GM18517 (cell line): Measurements from ENCODE around the gene ADD1.

ENCODE experiments used
- ATAC-seq: cut with Tn5 transposase; IDR thresholded peaks from one replicate; pipeline ENCODE4 v1.9.1; 2021; ENCODE audit warnings: mild to moderate bottlenecking, moderate library complexity; ENCODE audit not compliant: unreplicated experiment

ADD1 gene

DNA sequence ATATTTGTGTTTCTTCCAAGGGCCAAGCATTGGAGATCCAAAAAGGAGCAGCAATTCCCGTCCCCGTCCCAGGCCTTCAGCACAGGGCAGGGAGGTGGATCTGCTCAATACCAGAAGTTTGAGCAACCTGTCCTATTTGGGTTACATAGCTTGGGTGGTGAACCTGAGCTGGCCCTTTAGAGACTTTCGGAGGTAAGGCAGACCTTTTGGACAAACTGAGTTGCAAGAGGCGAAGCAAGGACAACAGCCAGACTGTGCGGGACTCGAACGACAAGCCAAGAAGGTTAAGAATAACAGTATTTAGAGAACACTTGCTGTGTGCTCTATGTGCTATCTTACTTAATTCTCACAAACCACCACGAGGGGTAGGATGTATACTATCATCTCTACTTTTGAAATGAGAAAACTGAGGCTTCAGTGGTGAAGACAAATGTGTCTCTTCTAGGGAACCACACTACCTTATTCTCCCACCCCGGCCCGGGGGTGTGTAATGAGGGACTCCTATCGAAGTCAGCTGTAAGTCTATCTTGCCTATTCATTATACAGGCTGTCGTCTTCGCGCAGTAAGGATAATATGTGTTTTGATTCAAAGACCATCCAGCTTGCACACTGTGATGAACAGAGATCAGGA is 118.3 kb downstream of the ADD1 start:
- ATAC-seq = no peak

DNA sequence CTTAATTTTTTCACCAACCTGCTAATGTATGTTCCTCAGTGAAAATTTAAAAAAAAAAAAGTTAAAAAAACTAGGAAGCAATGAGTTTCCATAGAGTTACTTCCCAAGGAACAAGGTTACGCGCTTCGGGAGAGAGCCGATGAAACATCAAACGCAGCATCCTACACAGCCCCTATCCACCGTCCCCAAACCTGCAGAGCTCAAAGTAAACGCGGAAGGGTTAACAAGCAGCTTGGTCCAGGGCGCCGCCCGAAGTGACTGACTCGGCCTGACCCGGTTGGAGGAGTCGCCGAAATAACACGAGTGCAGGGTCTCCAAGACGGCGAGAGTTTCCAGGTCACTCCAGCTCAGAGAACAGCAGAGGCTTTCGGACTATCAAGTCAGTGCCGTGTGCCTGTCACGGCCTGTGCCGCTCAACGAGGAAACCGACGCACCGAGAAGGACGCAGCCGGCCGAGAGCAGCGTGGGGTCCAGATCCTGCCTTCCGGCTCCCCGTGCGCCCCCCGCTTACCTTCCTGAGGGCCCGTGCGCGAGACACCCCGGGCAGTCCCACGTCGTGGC is 119.0 kb downstream of the ADD1 start:
- ATAC-seq = peak; percentile 30

DNA sequence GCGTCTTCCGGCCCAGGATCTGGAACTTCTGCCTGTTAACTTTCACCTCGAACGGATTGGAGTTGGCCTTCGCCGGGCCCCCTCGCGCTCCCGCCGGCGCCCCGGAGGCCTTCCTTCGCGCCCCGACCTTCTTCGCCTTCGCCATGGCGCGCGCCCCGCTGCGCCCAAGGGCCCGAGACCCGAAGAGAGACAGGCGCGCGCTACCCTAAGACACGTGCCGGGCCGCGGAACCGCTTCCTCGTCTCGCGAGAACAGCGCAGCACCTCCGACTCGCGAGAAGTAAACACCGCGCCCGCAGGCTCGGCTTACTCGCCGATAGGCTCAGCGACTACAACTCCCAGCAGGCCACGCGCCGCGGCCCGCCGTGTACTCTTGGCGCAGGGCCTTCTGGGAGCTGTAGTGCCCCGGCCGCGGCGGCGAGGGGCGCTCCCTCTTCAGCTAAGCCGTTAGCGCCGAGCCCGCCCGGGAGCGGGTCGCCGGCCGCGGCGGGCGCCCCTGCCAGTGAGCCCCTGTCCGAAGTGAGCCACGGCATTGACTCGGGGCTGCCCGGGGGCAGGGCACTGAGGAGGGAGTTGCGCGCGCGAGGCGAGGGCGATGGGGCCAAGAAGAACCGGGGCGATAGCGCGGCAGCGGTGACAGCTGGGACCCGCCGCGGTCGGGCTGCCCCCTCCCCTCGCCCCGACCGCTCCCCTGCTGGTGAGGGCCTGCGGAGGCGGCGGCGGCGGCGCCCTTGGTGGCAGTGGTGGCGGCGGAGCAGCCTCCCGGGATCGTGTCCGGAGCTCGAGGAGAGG is 119.7 kb downstream of the ADD1 start, which contains the start of the genes GRK4 and NOP14:
Gene GRK4 (plus strand): TSS at position 397 of the 791 bp plus-strand sequence. CDS start 500 bp downstream, outside the sequence.
Gene NOP14 (minus strand): TSS at position 232 of the 791 bp plus-strand sequence. CDS start 87 bp downstream, at position 145.
- ATAC-seq = peak; percentile 78

DNA sequence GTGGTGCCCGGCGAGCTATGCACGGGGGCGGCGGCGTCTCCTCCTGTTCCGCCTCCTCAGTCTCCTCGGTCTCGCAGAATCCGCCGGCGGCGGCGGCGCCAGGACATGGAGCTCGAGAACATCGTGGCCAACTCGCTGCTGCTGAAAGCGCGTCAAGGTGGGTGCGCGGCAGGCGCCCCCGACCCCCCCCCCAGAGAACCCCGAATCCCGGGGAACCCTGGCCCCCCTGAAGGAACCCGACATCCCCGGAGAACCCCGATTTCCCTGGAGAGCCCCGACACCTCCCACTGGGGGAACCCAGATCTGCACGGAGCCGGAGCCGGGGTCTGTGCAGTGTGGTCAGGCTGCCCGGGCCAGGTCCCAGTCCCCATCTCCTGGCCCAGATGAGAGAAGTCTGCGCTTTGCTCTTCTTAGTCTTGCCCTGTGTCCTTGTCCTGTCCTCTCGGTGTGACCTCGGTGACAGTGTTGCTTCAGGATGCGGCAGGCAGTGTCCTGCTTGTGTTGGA is 120.4 kb downstream of the ADD1 start:
- no peak for ATAC-seq

DNA sequence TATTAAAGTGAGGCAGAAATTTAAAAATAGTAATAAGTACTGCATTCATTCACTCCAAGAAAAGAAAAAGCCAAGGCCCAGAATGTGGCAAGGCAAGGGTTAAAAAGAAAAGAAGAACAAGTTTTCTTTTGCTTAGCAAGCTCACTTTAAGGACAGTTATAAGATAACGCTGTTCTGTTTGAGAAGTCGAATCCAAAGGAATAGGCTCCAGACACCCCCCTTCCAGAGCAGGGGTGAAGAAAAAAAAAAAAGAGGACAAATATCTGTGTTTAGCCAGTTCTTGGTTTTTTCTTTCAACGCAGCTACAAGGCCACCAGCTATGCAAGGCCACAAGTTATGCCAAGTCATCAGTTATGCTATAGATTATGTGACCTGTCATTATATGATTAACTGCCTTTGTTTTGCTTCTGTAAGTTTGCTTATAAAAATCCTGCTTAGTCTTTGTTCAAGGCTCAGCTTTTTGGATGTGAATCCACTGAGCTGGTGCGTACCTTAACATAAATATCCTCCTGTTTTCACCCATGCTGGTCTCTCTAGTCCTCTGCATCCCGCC is 121.1 kb downstream of the ADD1 start:
- ATAC-seq = no peak

DNA sequence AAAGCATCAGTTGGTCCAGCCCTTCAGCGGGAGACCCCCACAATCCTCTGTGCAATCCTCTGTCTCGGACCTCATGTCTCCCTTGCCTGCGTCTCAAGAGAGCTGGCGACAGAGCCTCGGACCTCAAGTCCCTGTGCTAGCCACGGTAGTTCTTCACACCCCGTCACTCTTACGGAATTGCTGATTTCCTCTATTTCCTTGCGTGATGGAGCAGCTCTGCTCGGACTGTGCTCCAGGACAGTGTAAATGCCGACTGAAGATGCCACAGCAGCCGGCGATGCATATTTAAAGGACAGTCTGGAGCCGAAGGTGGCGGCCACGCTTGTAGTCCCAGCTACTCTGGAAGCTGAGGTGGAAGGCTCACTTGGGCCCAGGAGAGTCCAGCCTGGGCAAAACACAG is 121.6 kb downstream of the ADD1 start:
- no peak for ATAC-seq

DNA sequence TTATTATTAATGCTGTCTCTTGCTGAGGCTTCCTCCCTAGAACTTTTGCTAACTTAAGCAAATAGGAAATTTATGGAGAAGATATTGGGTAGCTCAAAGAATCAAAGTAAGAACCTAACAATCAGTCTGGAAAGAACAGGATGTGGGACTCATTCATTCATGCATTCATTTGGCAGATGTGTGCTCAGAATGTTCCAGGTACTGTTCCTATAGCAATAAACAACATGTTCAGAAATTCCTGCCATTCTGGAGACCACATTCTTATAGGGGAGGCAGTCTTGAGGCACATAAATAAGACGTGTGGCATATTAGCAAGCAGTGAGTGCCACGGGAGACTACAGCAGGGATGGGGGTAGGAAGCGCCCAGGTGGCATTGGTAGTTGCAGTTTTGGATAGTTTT is 124.7 kb downstream of the ADD1 start:
- no peak for ATAC-seq

DNA sequence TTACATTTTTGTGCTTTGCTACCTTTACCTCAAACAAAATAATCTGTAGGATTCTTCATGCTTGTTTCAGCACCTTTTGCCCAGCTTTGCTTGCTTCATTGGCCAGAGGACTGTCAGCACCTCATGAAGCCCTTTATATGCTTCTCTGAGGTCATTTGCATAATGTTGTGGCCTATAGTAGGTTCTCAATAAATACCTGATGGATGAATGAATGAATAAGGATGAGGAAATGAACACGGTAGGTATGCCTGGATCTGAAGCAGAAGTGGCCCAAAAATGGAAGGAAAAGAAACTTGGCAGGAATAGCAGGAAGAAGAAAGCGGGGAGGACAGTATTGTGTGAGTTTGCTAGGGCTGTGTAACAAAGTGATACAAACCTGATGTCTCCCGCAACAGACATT is 127.6 kb downstream of the ADD1 start:
- ATAC-seq = no peak

DNA sequence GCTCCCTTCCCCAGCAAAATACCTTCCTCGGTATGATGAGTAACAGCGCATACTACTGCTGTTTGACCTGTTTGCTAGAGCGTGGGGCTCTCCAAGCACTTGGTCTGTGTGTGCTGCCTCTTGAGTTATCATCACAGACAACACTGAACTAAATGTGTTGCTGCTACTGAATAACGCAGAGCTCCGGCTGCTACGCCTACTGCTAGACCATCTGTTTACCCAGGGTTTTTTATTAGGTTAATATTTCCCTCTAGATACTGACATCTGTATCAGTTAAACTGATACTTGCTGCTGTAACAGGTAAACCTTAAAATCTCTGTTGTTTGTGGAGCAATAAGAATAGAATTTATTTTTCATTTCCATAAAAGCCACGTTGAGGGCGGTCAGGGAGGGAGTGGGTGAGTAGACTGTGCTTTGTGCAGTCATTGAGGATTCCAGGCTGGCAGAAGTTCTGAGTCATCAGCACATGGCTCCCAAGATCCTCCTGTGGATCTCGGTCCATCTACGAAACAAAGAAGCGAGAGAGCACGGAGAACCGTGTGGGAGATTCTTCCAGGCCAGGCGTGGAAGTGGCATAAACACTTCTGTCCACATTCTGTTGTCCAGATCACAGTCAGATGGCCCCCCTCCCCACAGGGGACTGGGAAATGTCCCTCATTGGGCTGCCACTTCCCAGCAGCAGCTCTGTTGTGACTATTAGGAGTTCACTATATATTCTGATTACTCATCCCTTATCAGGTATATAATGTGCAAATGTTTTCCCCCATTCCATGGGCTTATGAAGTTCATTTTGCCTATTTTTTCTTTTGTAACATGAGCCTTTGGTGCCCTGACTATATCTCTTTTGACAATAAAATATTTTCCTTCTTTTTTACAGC is 133.8 kb downstream of the ADD1 start:
- no peak for ATAC-seq
